SK-N-MC (cell line): Measurements from ENCODE around the gene NKPD1.

Experiments used
- DNase-seq: peaks from one replicate; pipeline ENCODE4 v3.0.0-alpha.2; 2011; ENCODE audit warnings: low read depth, low spot score
- H3K27ac ChIP-seq: fragments of 200-600 bp; sonication (generic); 2 replicates; pipeline ENCODE4 v1.5.1; 2016; ENCODE audit warnings: mixed run types
- H3K36me3 ChIP-seq: fragments of 200-600 bp; sonication (generic); 2 replicates; pipeline ENCODE4 v1.6.1; 2017; ENCODE audit warnings: antibody characterized with exemption, low read length, mixed read lengths; ENCODE audit not compliant: insufficient read depth
- H3K4me3 ChIP-seq: fragments of 200-600 bp; sonication (generic); 2 replicates; pipeline ENCODE4 v1.5.1; 2016
- H3K9ac ChIP-seq: fragments of 200-600 bp; sonication (generic); 2 replicates; pipeline ENCODE4 v1.8.0; 2017; ENCODE audit warnings: mixed run types, mixed read lengths; ENCODE audit not compliant: insufficient read length
- H3K9me3 ChIP-seq: fragments of 200-600 bp; sonication (generic); 2 replicates; pipeline ENCODE4 v1.6.1; 2017; ENCODE audit warnings: low read depth, mild to moderate bottlenecking, antibody characterized with exemption, low read length, moderate library complexity, mixed read lengths
- EZH2 ChIP-seq: fragments of 200-600 bp; sonication (generic); IDR thresholded peaks from one replicate; pipeline ENCODE4 v1.6.1; 2017; ENCODE audit warnings: antibody characterized with exemption
- FOXP2 ChIP-seq: optimal IDR thresholded peaks from 2 replicates; pipeline ENCODE3; 2011; ENCODE audit warnings: mild to moderate bottlenecking, moderate library complexity; ENCODE audit not compliant: insufficient read depth; ENCODE audit errors: extremely low read length, control extremely low read depth
- POLR2AphosphoS5 ChIP-seq: IDR thresholded peaks from 2 replicates; pipeline ENCODE4 v1.6.1; 2012; ENCODE audit warnings: mild to moderate bottlenecking, low read depth, low read length, borderline replicate concordance

NKPD1 gene

GRCh38 chr19:45139286-45140143 is 21.3 kb downstream of the NKPD1 start:
- Histone ChIP-seq H3K9me3 (no peaks in the 10 kb centered on the region), H3K36me3 (no peaks in the 10 kb centered on the region; the same call in 1 of the 2 replicates), H3K27ac (no peak overlapping the region), H3K9ac (no peak overlapping the region), H3K4me3 (no peak overlapping the region)
- DNase-seq: no peak
- TF ChIP-seq POLR2AphosphoS5: no peak
- no peak for TF ChIP-seq FOXP2
- TF ChIP-seq EZH2: no peak

- Histone ChIP-seq H3K9ac (no peak overlapping the region), H3K27ac (no peak overlapping the region), H3K9me3 (no peaks in the 10 kb centered on the region), H3K4me3 (no peak overlapping the region), H3K36me3 (no peaks in the 10 kb centered on the region; the same call in 1 of the 2 replicates)
- no peak for DNase-seq
- TF ChIP-seq FOXP2: no peak
- no peak for TF ChIP-seq EZH2
Measured at GRCh38 chr19:45138303-45138751, 22.5 kb downstream of the NKPD1 start.

DNA sequence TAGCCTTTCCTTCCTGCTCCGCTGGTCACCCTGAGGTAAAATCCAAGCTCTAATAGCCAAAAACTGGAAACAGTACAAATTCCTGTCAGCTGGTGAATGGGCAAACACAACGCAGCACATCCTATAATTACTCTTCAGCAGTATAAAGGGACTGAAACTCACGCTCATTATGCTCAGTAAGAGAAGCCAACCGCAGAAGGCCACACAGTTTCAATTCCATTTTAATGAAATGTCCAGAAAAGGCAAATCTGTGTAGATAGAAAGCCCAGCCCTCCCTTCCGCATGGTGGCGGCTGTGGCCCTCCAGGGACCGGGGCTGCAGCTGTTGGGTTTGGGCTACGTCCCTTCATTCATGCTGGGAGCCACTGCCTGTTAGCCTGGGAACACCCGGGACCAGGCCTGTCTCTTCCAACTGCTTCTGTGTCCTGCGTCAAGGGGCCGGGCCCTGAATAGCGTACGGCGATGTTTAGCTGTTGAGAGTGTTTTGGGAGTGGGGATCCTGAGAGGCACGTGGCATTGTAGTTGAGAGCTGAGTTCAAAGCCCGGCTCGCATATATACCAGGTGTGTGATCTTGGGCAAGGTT is 23.5 kb downstream of the NKPD1 start:
- DNase-seq: no peak
- Histone ChIP-seq H3K27ac (no peak overlapping the region), H3K36me3 (no peaks in the 10 kb centered on the region; the same call in 1 of the 2 replicates), H3K9ac (no peak overlapping the region), H3K4me3 (no peak overlapping the region), H3K9me3 (no peaks in the 10 kb centered on the region)
- TF ChIP-seq FOXP2 (no peak), EZH2 (no peak), POLR2AphosphoS5 (no peak)

- no peak for DNase-seq
- Histone ChIP-seq H3K4me3 (no peak overlapping the region), H3K9ac (no peak overlapping the region), H3K27ac (no peak overlapping the region), H3K36me3 (no peaks in the 10 kb centered on the region), H3K9me3 (no peaks in the 10 kb centered on the region)
- TF ChIP-seq FOXP2 (no peak), POLR2AphosphoS5 (no peak), EZH2 (no peak)
Measured at GRCh38 chr19:45136507-45137178, 24.1 kb downstream of the NKPD1 start.

DNA sequence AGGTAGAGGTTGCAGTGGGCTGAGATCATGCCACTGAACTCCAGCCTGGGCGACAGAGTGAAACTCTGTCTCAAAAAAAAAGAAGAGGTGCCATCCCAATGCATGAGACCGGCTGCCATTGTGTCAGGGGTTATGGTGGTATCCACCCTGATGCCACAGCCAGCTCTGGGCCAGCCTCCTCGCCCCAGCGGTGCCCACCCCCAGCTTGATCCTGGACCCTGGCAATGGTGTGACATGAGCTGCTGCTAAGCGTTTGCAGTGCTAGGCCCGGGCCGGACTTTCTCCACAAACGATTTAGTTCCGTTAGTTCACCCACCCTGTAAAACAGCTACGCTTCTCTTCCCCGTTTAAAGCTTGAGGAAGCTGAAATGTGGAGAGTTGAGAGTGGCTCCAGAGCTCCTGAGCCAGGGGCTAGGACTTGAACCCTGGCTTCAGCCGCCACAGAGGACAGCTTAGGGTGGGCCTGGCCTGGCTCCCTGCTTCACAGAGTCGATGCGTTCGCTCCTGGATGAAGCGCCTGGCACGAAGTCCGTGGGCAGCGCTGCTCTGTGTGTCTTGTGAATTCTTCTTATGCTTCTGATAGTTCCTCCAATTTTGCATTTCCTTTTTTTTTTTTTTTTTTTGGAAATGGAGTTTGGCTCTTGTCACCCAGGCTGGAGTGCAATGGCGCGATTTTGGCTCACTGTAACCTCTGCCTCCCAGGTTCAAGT is 25.5 kb downstream of the NKPD1 start:
- no peak overlapping the region for H3K27ac ChIP-seq
- TF ChIP-seq POLR2AphosphoS5 (no peak), EZH2 (no peak), FOXP2 (no peak)
- H3K4me3 ChIP-seq: no peak overlapping the region
- no peaks in the 10 kb centered on the region for H3K9me3 ChIP-seq
- no peaks in the 10 kb centered on the region for H3K36me3 ChIP-seq
- H3K9ac ChIP-seq: no peak overlapping the region
- DNase-seq: no peak

DNA sequence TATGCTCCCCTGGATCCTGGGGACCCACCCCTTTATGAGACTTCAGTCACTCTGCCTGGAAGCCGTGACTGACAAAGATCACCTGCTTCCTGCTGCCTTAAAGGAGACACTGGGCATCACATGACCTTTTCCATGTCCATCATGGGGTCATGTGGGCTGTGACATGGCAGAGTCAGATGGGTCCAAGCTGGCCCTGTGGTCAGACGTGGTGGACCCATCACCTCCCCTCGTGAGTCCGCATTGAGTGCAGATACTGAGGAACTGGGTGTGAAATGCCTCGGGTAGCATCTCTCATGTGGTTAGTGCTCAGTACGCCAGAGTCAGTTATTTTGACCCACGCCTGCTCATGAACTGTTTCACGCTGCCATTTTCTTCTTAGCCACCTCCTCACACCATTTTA is 27.1 kb downstream of the NKPD1 start:
- no peak overlapping the region for H3K4me3 ChIP-seq
- no peak overlapping the region for H3K9ac ChIP-seq
- H3K27ac ChIP-seq: no peak overlapping the region
- H3K9me3 ChIP-seq: no peaks in the 10 kb centered on the region
- TF ChIP-seq FOXP2 (no peak), POLR2AphosphoS5 (no peak)
- no peak for DNase-seq
- H3K36me3 ChIP-seq: no peaks in the 10 kb centered on the region

DNA sequence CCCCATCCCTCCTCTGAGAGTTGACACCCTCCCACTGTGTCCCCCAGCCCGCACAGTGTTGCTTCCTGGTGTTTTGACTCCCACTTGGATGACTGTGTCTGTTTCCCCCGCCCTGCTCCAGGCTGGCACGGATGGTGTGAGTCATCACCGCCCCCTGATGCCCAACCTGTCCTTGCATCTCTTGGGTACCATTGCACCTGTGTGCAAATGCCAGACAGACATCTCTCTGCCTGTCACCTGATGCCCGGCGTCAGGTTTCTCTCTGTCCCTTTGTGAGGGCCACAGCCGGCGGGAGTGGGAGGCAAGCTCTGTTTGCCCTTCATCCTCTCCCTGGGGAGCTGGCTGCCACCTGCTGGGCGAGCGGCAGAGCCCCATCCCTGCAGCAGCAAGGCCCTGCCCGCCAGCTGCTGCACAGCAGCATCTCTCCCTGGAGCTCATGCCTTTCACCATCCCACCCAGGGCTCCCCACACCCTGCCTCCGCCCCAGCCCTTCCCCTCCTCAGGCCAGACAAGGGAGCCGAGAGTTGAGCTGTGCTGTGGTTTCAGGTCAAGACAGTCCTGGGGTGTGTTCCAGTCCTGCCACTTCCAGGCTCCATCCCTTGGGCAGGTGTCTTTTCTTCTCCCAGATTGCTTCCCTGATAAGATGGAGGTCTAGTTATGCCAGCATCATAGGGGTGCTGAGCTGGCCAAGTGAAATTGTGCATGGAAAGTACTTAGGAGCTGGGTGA is 29.7 kb downstream of the NKPD1 start:
- TF ChIP-seq EZH2 (no peak), FOXP2 (no peak), POLR2AphosphoS5 (no peak)
- Histone ChIP-seq H3K9ac (no peak overlapping the region), H3K9me3 (no peaks in the 10 kb centered on the region), H3K4me3 (no peak overlapping the region), H3K27ac (no peak overlapping the region), H3K36me3 (no peaks in the 10 kb centered on the region)
- no peak for DNase-seq

GRCh38 chr19:45130236-45130635 is 30.5 kb downstream of the NKPD1 start:
- Histone ChIP-seq H3K36me3 (no peaks in the 10 kb centered on the region), H3K27ac (no peak overlapping the region), H3K4me3 (no peak overlapping the region), H3K9me3 (no peaks in the 10 kb centered on the region), H3K9ac (no peak overlapping the region)
- no peak for TF ChIP-seq FOXP2
- TF ChIP-seq POLR2AphosphoS5: no peak
- no peak for TF ChIP-seq EZH2
- DNase-seq: no peak
